ENCODE results near the gene CDK8. TPM values are rescaled to one million over a fixed set of nuclear protein-coding genes. Genes with fewer than 3 reads are reported as not detected.

Gene CDK8
- total RNA-seq, 1 experiment from 2014 or later: 9.4 TPM

GRCh38 chr13:26253262-26253786 lies 605 bp upstream of the CDK8 start:
- H3K9me3 Mint-ChIP-seq (ENCODE audit: low read depth, unreplicated experiment): no peaks in the 10 kb centered on the region
- peak overlapping the region; percentile 99 for H3K4me3 Mint-ChIP-seq (ENCODE audit: low read depth, unreplicated experiment)
- peaks cover 11% of the 10 kb centered on the region for H3K4me1 Mint-ChIP-seq (ENCODE audit: low read depth, unreplicated experiment)
- intact Hi-C loops (cut with micrococcal nuclease; ENCODE audit: unreplicated experiment): no loop called here
- H3K36me3 Mint-ChIP-seq (ENCODE audit: insufficient read depth, unreplicated experiment): peaks cover 25% of the 10 kb centered on the region
- H3K27ac Mint-ChIP-seq (ENCODE audit: unreplicated experiment): peak overlapping the region; percentile 86
- no peaks in the 10 kb centered on the region for H3K27me3 Mint-ChIP-seq (ENCODE audit: unreplicated experiment)
- no TSS peak for BruUV-seq (replicated peaks)
- CTCF ChIA-PET: no interaction called here
- no peak for DNase-seq
- TF ChIP-seq CTCF (IDR thresholded peaks at IDR 0.05; ENCODE audit: unreplicated experiment): no peak

- Mint-ChIP-seq H3K9me3 (ENCODE audit: low read depth, unreplicated experiment) (no peaks in the 10 kb centered on the region), H3K4me1 (ENCODE audit: low read depth, unreplicated experiment) (peaks cover 11% of the 10 kb centered on the region), H3K36me3 (ENCODE audit: insufficient read depth, unreplicated experiment) (peaks cover 25% of the 10 kb centered on the region), H3K27ac (ENCODE audit: unreplicated experiment) (peak overlapping the region; percentile 26), H3K4me3 (ENCODE audit: low read depth, unreplicated experiment) (peak overlapping the region; percentile 99), H3K27me3 (ENCODE audit: unreplicated experiment) (no peaks in the 10 kb centered on the region)
- CTCF ChIA-PET: interaction anchor here (1.4 kb wide), 1 partner anchor 33 kb away, joined by 6 read pairs; the partner anchor contains the start of gene RNF6
- no peak for TF ChIP-seq CTCF (IDR thresholded peaks at IDR 0.05; ENCODE audit: unreplicated experiment)
- no TSS peak for BruUV-seq (replicated peaks)
- intact Hi-C loops (cut with micrococcal nuclease; ENCODE audit: unreplicated experiment): no loop called here
- DNase-seq: peak; percentile 49
Observed at GRCh38 chr13:26254583-26255111, 718 bp downstream of the CDK8 start.

- Mint-ChIP-seq H3K4me1 (ENCODE audit: low read depth, unreplicated experiment) (peaks cover 11% of the 10 kb centered on the region), H3K27ac (ENCODE audit: unreplicated experiment) (peak overlapping the region; percentile 26), H3K36me3 (ENCODE audit: insufficient read depth, unreplicated experiment) (peaks cover 25% of the 10 kb centered on the region), H3K4me3 (ENCODE audit: low read depth, unreplicated experiment) (peak overlapping the region; percentile 99), H3K27me3 (ENCODE audit: unreplicated experiment) (no peaks in the 10 kb centered on the region), H3K9me3 (ENCODE audit: low read depth, unreplicated experiment) (no peaks in the 10 kb centered on the region)
- no peak for TF ChIP-seq CTCF (IDR thresholded peaks at IDR 0.05; ENCODE audit: unreplicated experiment)
- intact Hi-C loops (cut with micrococcal nuclease; ENCODE audit: unreplicated experiment): no loop called here
- BruUV-seq (replicated peaks): no TSS peak
- CTCF ChIA-PET: interaction anchor here (1.4 kb wide), 1 partner anchor 33 kb away, joined by 6 read pairs; the partner anchor contains the start of gene RNF6
- no peak for DNase-seq
Observed at GRCh38 chr13:26255115-26255514, 1.2 kb downstream of the CDK8 start.

- DNase-seq: no peak
- H3K27ac Mint-ChIP-seq (ENCODE audit: unreplicated experiment): peak overlapping the region; percentile 30
- intact Hi-C loops (cut with micrococcal nuclease; ENCODE audit: unreplicated experiment): no loop called here
- H3K9me3 Mint-ChIP-seq (ENCODE audit: low read depth, unreplicated experiment): no peaks in the 10 kb centered on the region
- CTCF ChIA-PET: interaction anchor here (1.0 to 1.4 kb wide), 2 partner anchors 34 to 71 kb away, joined by 3 to 6 read pairs; partner anchors contain the start of gene RNF6
- H3K27me3 Mint-ChIP-seq (ENCODE audit: unreplicated experiment): no peaks in the 10 kb centered on the region
- peaks cover 11% of the 10 kb centered on the region for H3K4me1 Mint-ChIP-seq (ENCODE audit: low read depth, unreplicated experiment)
- TF ChIP-seq CTCF (IDR thresholded peaks at IDR 0.05; ENCODE audit: unreplicated experiment): no peak
- peaks cover 25% of the 10 kb centered on the region for H3K36me3 Mint-ChIP-seq (ENCODE audit: insufficient read depth, unreplicated experiment)
- TSS peak; percentile 47 for BruUV-seq (replicated peaks)
- peak overlapping the region; percentile 99 for H3K4me3 Mint-ChIP-seq (ENCODE audit: low read depth, unreplicated experiment)
Observed at GRCh38 chr13:26255691-26256277, 1.9 kb downstream of the CDK8 start.
